ENCODE data around the gene RAB11FIP5.

RAB11FIP5 gene

GRCh38 chr2:73112913-73113854 is at the start of gene RAB11FIP5:
Gene RAB11FIP5, minus strand, starts transcription at chr2:73112948. Its CDS starts 171 bp downstream, at chr2:73112777.
- H3K4me3 ChIP-seq (ENCODE audit: low read depth, low read length), result peak within 1 kb of the TSS; percentile 42
- DNase-seq (ENCODE audit: low read depth), result peak; percentile 67
- TF ChIP-seq MYC (IDR thresholded peaks at IDR 0.05; ENCODE audit: low read depth, low read length), result no peak
- no peak for TF ChIP-seq CTCF (IDR thresholded peaks at IDR 0.05; ENCODE audit: low read depth, low read length)
- no peak for TF ChIP-seq MAX (IDR thresholded peaks at IDR 0.05; ENCODE audit: low read depth, low read length)
- TF ChIP-seq POLR2A (IDR thresholded peaks at IDR 0.05; ENCODE audit: extremely low read depth, insufficient read length), result no peak

GRCh38 chr2:73156539-73157124 is 43.9 kb upstream of the RAB11FIP5 start:
- peak; percentile 67 for DNase-seq (ENCODE audit: low read depth)
- no peak overlapping the region for H3K4me3 ChIP-seq (ENCODE audit: low read depth, low read length)
- TF ChIP-seq MAX (IDR thresholded peaks at IDR 0.05; ENCODE audit: low read depth, low read length) (no peak), CTCF (IDR thresholded peaks at IDR 0.05; ENCODE audit: low read depth, low read length) (peak; percentile 70)

GRCh38 chr2:73142937-73143336 is 30.2 kb upstream of the RAB11FIP5 start:
- TF ChIP-seq POLR2A (IDR thresholded peaks at IDR 0.05; ENCODE audit: extremely low read depth, insufficient read length) (no peak), MYC (IDR thresholded peaks at IDR 0.05; ENCODE audit: low read depth, low read length) (no peak), CTCF (IDR thresholded peaks at IDR 0.05; ENCODE audit: low read depth, low read length) (no peak), MAX (IDR thresholded peaks at IDR 0.05; ENCODE audit: low read depth, low read length) (no peak)
- DNase-seq (ENCODE audit: low read depth), result no peak
- no peak overlapping the region for H3K4me3 ChIP-seq (ENCODE audit: low read depth, low read length)

- TF ChIP-seq MYC (IDR thresholded peaks at IDR 0.05; ENCODE audit: low read depth, low read length), result no peak
- no peak for TF ChIP-seq MAX (IDR thresholded peaks at IDR 0.05; ENCODE audit: low read depth, low read length)
- TF ChIP-seq POLR2A (IDR thresholded peaks at IDR 0.05; ENCODE audit: extremely low read depth, insufficient read length), result no peak
- TF ChIP-seq CTCF (IDR thresholded peaks at IDR 0.05; ENCODE audit: low read depth, low read length), result no peak
- DNase-seq (ENCODE audit: low read depth), result no peak
- H3K4me3 ChIP-seq (ENCODE audit: low read depth, low read length), result no peak overlapping the region
Measured at GRCh38 chr2:73141896-73142295, 29.1 kb upstream of the RAB11FIP5 start.

- no peak overlapping the region for H3K4me3 ChIP-seq (ENCODE audit: low read depth, low read length)
- DNase-seq (ENCODE audit: low read depth), result no peak
- TF ChIP-seq POLR2A (IDR thresholded peaks at IDR 0.05; ENCODE audit: extremely low read depth, insufficient read length) (no peak), MAX (IDR thresholded peaks at IDR 0.05; ENCODE audit: low read depth, low read length) (no peak), CTCF (IDR thresholded peaks at IDR 0.05; ENCODE audit: low read depth, low read length) (no peak), MYC (IDR thresholded peaks at IDR 0.05; ENCODE audit: low read depth, low read length) (no peak)
Measured at GRCh38 chr2:73135236-73135635, 22.5 kb upstream of the RAB11FIP5 start.

All from NB4 (cell line).